ENCODE data around the gene TMEM248. TPM values are rescaled to one million over a fixed set of nuclear protein-coding genes. Genes with fewer than 3 reads are reported as not detected.
"Not testable (repeated sequence)": the region's sequence is repeated elsewhere in the genome, so short reads cannot be mapped to it uniquely, and the experiment has no call there.

Gene TMEM248, protein sequence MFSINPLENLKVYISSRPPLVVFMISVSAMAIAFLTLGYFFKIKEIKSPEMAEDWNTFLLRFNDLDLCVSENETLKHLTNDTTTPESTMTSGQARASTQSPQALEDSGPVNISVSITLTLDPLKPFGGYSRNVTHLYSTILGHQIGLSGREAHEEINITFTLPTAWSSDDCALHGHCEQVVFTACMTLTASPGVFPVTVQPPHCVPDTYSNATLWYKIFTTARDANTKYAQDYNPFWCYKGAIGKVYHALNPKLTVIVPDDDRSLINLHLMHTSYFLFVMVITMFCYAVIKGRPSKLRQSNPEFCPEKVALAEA
- 10 to 100 TPM; 49.9 to 64.3 (median 56.9) TPM for polyA plus RNA-seq (ENCODE audit: insufficient read length in 10 of 10)
- long read RNA-seq, donor 1, full-length matches to known transcripts = 15 of 27 reads
- long read RNA-seq, donor 1, partial matches to known transcripts = 12 of 27 reads
- long read RNA-seq, donor 1, other reads (novel, unspliced or antisense) = 0 of 27 reads
- long read RNA-seq, donor 2, full-length matches to known transcripts = 12 of 17 reads
- long read RNA-seq, donor 2, partial matches to known transcripts = 5 of 17 reads
- long read RNA-seq, donor 2, other reads (novel, unspliced or antisense) = 0 of 17 reads
- long read RNA-seq, donor 3 = 0 reads
- long read RNA-seq, donor 4, full-length matches to known transcripts = 29 of 39 reads
- long read RNA-seq, donor 4, partial matches to known transcripts = 10 of 39 reads
- long read RNA-seq, donor 4, other reads (novel, unspliced or antisense) = 0 of 39 reads
- long read RNA-seq, donor 5, full-length matches to known transcripts = 8 of 18 reads
- long read RNA-seq, donor 5, partial matches to known transcripts = 10 of 18 reads
- long read RNA-seq, donor 5, other reads (novel, unspliced or antisense) = 0 of 18 reads
- long read RNA-seq, donor 6, full-length matches to known transcripts = 23 of 32 reads
- long read RNA-seq, donor 6, partial matches to known transcripts = 9 of 32 reads
- long read RNA-seq, donor 6, other reads (novel, unspliced or antisense) = 0 of 32 reads
- long read RNA-seq, donor 7, full-length matches to known transcripts = 18 of 35 reads
- long read RNA-seq, donor 7, partial matches to known transcripts = 17 of 35 reads
- long read RNA-seq, donor 7, other reads (novel, unspliced or antisense) = 0 of 35 reads
- long read RNA-seq, donor 8, full-length matches to known transcripts = 12 of 21 reads
- long read RNA-seq, donor 8, partial matches to known transcripts = 9 of 21 reads
- long read RNA-seq, donor 8, other reads (novel, unspliced or antisense) = 0 of 21 reads
- long read RNA-seq, donor 9, full-length matches to known transcripts = 1 of 1 reads
- long read RNA-seq, donor 9, partial matches to known transcripts = 0 of 1 reads
- long read RNA-seq, donor 9, other reads (novel, unspliced or antisense) = 0 of 1 reads

DNA sequence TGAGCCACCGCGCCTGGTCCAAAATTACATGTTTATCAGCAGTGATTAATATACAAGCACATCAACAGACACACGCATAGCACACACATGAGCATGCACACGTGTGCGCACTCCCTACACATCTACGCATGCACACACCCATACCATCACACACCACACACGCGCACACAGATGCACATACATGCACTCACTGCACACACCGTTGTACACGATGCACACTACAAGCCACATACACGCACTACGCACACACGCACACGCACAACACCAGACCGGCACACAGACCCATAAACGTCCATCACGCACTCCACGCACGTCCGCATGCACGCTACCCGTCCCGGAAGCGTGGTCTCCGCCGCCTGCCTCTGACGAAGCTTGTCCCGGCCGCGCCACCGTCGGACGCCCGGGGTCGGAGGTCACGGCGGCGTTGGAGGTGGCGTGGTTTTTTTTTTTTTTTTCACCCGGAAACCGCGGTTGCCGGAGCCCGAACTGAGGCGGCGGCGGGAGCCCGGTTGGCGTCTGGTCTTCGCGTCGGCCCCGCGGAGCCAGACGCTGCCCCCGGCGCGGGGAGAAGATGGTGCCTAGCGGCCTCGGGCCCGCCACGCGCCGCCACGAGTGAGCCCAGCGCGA is at the start of gene TMEM248:
Gene TMEM248 (plus strand): TSS at position 457 of the 627 bp plus-strand sequence. CDS start 20,641 bp downstream, outside the sequence.
- DNase-seq = peak; percentile 88 to 97 (median 92)

DNA sequence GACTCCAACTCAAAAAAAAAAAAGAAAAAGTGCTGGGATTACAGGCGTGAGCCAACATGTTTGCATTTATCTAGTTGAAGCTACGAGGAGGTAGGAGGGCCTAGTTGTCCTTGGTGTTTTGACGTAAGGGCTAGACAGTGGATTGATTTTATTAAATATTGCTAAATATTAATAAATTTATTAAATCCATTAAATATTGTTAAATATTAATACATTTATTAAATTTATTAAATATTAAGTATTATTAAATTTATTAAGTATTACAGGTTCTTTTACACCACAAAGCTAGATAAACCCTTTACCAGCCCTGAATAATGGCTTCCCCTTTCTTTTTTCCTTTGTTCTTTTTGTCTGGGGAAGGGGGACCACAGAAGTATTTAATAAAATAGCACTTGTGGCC is 47.5 kb upstream of the TMEM248 start:
- DNase-seq = no peak

DNA sequence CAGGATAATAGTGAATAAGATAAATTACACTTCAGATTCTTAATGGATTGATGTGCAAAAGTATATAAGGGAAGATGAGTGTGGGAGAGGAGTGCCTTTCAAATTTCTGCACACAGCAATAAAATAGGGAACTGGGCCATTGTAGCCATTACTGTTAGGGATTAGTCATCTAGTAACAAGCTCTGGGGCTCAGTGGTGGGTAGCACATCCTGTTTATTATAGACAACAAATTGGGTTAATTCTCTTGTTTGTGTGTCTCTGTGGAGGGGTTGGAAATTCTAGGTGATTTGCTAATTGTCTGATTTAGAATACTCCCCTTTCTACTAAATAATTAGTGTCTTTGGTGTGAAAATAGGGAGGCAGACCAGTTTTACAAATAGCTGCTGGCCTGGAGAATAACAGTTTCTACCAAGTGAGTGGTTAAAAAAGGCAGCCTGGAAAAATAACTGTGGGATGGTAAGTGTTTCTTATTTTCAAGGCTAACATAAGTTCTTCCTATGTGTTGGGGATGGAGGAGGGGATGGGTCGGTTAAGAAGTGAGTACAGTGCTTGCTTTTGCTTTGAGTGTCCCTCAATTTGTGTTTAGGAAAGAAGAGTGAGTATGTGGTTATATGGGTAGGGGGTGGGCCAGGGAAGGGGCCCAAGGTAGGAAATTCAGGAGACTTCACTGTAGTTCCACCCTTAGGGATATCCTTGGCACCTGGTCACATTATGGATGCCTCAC is 43.3 kb upstream of the TMEM248 start:
- no peak for DNase-seq

DNA sequence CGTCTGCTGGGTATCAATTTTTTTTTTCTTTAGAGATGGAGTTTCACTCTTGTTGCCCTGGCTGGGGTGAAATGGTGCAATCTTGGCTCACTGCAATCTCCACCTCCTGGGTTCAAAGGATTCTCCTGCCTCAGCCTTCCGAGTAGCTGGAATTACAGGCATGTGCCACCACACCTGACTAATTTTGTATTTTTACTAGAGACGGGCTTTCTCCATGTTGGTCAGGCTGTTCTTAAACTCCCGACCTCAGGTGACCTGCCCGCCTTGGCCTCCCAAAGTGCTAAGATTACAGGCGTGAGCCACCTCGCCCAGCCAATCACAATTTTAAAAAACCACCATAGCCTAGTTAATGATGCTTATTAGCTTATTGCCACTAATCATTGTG is 42.7 kb upstream of the TMEM248 start:
- not testable (repeated sequence) for DNase-seq

DNA sequence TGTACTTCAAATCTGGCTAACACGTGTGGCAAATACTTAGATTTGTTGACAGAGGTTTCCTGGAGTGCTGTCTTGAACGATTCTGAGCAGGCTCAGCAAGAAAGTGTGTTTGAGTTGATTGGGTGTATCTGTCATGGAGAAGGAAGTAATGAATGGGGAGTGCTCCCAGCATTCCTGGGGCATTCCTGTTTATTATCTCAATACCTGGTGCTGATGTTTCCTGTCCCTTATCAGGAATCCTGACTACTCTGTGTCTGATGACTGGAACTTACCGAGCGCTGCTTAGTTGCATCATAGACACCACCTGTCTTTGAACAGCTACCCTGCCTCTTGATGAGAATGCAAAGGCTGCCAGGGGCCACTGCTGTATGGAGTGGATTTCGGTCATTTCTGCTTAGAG is 41.0 kb upstream of the TMEM248 start:
- no peak for DNase-seq

DNA sequence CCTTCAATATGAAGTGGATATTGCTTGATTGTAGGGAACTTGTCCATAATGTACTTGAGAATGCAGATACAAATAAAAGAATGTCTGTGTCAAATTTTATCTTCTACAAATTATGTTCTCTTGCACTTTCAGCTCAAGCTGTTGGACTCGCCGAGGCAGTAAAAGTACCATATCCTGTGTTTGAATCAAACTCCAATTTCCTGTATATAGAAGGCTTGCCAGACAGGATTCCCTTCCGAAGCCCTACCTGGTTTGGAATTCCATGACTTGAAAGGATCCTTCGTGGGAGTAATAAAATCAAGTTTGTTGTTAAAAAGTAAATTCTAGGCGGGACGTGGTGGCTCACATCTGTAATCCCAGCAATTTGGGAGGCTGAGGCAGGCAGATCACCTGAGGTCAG is 40.4 kb upstream of the TMEM248 start:
- not testable (repeated sequence) for DNase-seq

DNA sequence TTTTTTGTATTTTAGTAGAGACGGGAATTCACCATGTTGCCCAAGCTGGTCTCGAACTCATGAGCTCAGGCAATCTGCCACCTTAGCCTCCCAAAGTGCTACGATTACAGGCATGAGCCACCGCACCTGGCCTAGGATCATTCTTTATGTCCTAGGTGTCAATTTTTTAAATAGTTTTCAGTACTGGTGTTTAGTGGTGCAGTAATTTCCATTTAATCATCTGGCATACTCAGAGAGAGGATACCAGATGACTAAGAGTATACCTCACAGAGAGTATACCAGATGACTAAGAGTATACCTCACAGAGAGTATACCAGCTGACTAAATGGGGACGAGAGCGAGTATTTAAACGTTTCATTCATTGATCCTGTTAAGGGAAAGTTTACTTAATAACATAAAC is 37.3 kb upstream of the TMEM248 start:
- DNase-seq = no peak

DNA sequence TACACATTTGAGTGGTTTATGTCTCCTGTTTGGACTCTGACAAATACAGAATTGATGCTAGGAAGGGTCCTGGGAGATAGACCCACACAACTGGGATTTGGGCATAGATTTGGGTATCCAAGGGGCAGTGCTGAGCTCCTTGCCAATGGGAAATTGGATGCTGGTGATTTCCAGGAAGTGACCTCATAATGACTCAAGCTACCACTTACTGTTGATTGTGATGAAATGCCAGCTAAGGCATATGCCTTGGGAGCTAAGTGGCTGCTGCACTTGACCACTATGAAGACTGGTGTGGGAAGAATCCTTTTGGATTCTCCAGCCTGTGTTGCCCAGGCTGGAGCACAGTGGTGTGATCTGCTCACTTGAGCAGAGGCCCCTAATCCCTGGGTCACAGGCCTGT is 36.5 kb upstream of the TMEM248 start:
- not testable (repeated sequence) for DNase-seq

DNA sequence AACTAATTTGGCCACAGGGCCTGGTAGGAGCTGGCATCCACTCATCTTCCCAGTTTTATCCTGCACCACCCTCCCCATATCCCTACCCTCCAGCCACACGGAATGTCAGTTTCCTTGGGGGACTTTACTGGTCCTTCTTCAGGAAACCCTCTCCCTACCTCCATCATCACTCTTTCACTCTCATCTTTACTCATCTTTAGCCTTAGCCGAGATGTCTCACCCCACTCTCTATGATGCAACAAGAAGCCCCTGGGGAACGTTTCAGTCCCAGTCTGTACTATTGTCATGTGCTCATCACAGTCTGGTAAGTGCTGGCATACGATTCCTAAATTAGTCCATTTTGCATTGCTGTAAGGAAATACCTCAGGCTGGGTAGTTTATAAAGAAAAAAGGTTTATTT is 34.9 kb upstream of the TMEM248 start:
- no peak for DNase-seq

DNA sequence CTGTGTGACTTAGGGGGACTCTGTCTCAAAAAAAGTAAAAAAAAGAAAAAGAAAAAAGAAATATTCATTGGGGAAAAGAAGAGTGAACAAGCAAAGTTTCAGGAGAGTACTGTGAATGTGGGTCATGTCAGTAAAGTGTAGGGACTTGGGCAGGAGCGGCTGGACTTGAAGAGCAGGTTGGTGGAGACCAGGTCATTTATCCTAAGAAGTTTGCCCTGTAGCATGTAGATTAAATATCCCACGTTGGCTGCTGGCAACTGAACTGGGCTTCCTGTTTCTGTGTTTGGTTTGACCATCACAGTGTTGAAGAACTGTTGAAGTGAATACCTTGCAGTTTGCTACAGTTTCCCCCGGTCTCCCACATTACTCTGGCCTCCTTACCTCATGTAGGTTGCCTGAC is 32.8 kb upstream of the TMEM248 start:
- DNase-seq = not testable (repeated sequence)

DNA sequence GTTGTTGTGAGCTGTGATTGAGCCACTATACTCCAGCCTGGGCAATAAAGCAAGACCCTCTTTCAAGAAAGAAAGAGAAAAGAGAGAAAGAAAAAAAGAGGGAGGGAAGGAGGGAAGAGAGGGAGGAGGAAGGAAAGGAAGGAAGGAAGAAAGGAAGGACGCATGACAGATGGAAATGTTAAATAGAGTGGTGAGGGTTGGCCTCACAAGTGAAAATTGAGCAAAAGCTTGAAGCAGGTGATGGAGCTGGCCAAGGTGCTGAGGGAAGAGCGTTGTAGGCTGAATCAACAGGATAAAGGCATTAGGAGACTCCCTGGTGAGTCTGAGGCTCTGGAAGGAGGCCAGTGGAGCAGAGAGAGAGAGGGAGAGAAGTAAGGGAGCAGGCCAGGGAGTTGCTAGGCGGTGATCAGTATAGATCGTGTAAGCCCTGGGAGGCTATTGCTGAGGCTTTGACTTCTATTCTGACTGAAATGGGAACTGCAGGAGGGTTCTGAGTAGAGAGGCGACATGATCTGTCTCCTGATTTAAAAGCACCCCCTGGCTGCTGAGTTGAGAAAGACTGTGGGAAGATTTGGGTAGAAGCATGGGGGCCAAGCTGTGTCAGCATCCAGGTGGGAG is 26.5 kb upstream of the TMEM248 start:
- DNase-seq = peak in 2 of 3 donors; percentile 32 to 46

DNA sequence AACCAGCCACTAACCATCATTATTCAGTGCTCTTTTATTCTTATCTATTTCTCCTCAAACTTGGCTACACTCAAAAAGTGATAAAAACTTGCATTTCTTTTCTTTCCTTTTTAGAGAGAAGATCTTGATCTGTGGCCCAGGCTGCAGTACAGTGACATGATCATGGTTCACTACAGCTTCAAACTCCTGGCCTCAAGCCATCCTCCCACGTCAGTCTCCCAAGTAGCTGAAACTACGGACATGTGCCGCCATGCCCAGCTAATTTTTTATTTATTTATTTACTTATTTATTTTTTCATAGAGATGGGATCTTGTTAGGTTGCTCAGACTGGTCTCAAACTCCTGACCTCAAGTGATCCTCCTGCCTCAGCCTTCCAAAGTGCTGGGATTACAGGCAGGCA is 24.6 kb upstream of the TMEM248 start:
- no peak for DNase-seq

DNA sequence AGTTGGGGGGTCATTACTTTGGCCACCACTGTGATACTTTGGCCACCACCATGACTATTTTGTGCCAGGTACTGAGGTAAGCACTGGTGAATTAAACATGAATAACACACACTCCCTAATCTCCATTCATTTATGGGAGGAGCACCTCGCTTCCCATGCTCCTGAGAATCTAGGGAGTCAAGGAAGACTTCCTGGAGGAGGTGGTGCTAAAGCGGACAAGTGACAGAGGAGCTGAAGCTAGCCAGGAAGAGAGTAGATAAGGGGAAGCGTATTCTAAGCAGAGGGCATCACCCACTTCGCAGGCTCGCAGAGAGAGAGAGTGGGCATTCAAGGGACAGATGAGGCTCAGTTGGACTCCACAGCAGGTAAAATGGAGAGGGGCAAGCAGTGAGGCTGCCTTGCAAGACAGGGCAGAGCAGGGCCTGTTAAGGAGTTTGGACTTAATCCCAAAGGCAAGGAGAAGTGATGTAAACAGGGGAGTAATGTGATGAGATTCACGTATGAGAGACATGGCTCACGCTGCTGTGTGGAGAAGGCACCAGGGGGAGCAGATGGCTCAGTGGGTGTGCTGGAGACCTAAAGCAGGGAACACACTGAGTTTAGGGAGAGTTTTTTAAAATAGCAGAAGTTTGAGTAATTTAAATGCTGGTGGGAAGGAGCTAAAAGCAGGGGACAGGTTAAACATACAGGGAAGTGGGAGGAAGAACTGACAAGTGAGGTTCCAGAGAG is 21.3 kb upstream of the TMEM248 start:
- no peak for DNase-seq

DNA sequence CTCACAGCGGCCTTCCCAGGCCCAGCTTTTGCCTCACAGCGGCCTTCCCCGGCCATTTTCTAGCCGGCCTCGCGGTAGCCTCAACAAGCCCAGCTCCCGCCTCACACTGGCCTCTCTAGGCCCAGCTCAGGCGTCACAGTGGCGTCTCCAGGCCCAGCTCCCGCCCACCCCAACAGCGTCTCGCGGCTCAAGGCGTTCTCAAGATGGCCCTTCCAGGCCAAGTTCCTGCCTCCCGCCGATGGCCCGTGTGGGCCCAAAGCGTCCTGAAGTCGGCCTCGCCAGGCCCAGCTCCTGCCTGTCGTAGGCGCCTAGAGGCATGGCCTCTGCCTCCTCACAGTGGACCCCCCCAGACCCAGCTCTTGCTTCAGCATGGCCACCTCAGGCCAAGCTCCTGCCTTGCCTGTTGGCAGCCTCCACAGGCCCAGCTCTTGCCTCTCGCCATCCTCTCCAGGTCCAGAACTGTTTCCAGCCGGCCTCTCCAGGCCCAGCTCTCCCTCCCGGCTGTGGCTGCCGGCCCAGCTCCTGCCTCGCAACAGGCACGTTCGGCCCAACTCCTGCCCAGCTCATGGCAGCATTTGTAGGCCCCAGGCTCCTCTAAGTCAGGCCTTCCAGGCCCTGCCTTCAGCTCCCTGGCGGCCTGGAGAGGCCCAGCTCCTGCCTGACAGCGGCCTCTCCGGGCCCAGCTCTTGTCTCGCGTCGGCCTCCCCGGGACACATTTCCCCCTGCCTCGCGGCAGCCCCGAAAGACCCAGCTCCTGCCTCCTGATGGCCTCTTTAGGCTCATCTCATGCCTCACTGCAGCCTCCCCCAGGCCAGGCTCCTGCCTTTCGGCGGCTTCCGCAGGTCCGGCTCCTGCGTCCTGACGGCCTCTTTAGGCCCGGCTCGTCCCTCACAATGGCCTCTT is 18.8 kb upstream of the TMEM248 start:
- no peak for DNase-seq

DNA sequence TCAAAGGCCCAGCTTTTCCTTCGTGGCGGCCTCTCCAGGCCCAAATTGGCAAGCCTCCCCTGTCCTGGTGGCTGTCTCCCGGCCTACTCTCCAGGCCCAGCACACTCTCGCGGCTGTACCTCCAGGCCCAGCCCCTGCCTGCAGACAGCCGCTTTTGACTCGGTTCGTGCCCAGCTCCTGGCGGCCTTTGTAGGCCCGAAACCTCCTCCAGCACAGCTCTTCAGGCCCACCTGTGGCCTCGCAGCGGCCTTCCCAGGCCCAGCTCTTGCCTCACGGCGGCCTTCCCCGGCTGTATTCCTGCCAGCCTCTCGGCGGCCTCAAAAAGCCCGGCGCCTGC is 18.2 kb upstream of the TMEM248 start:
- DNase-seq = no peak

DNA sequence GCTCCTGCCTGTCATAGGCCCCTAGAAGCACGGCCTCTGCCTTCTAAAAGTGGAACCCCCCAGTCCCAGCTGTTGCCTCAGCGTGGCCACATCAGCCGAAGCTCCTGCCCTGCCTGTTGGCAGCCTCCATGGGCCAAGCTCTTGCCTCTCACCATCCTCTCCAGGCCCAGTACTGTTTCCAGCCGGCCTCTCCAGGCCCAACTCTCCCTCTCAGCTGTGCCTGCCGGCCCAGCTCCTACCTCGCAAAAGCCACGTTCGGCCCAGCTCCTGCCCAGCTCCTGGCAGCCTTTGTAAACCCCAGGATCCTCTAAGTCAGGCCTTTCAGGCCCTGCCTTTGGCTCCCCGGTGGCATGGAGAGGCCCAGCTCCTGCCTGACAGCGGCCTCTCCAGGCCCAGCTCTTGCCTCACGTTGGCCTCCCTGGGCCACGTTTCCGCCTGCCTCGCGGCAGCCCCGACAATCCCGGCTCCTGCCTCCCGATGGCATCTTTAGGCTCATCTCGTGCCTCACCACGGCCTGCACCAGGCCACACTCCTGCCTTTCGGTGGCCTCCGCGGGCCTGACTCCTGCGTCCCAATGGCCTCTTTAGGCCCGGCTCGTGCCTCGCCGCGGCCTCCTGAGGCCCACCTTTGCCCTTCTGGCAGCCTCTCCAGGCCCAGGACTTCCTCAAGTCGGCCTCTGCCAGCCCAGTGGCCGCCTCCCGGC is 17.5 kb upstream of the TMEM248 start:
- no peak for DNase-seq

DNA sequence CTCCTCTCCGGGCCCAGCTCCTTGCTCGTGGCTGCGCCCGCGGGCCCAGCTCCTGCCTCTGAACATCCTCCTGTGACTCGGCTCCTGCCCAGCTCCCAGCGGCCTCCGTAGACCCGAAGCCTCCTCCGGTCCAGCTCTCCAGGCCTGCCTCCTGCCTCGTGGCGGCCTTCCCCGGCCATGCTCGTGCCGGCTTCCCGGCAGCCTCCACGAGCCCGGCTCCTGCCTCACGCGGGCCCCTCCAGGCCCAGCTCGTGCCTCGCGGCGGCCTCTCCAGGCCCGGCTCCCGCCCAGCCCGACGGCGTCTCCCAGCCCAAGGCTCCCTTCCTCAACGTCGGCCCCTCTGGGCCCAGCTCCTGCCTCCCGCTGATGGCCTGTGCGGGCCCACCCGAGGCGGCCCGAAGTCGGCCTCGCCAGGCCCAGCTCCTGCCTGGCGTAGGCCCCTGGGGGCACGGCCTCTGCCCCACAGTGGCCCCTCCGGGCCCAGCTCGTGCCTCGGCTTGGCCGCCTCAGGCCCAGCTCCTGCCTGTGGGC is 16.9 kb upstream of the TMEM248 start:
- DNase-seq = no peak
